ENCODE data around the gene MARK1.

Gene MARK1

DNA sequence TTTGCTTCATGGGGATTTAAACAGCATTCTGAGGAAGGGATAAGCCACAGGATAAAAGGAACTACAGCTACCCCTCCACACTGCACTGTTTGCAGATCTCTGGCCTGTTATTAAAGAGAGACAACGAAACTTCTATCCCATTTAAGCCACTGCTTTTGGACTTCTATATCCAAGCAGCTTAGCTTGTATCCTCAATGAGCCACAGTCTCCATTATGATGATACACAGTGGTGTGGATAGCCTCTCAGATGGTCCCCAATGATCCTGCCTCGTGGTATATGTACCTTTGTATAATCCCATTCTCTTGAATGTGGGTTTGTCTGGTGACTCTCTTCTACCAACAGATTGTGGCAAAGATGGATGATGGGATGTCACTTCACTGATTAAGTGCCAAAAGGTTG is 36.0 kb upstream of the MARK1 start:
- TF ChIP-seq ZNF221 (tag by site-specific recombination; IDR thresholded peaks at IDR 0.05; ENCODE audit: borderline replicate concordance) (no peak), ZNF747 (tag by site-specific recombination; IDR thresholded peaks at IDR 0.05) (no peak), ZNF426 (tag by site-specific recombination; IDR thresholded peaks at IDR 0.05) (no peak), ZNF555 (tag by site-specific recombination; conservative IDR thresholded peaks at IDR 0.05) (no peak), ZNF423 (tag by site-specific recombination; IDR thresholded peaks at IDR 0.05) (no peak), SP2 (tag by site-specific recombination; IDR thresholded peaks at IDR 0.05) (no peak), ZNF266 (tag by site-specific recombination; IDR thresholded peaks at IDR 0.05; ENCODE audit: low read depth) (no peak), YY2 (tag by site-specific recombination; IDR thresholded peaks at IDR 0.05) (no peak), ZFHX2 (tag by site-specific recombination; conservative IDR thresholded peaks at IDR 0.05) (no peak), BCL11A (tag by site-specific recombination; IDR thresholded peaks at IDR 0.05; ENCODE audit: low read depth) (no peak), ZBTB6 (tag by site-specific recombination; IDR thresholded peaks at IDR 0.05) (no peak), ZNF621 (tag by site-specific recombination; IDR thresholded peaks at IDR 0.05) (no peak), ZNF704 (tag by site-specific recombination; IDR thresholded peaks at IDR 0.05) (no peak), ZNF521 (tag by site-specific recombination; IDR thresholded peaks at IDR 0.05) (no peak), ZNF473 (tag by site-specific recombination; IDR thresholded peaks at IDR 0.05) (no peak), ZNF707 (tag by site-specific recombination; IDR thresholded peaks at IDR 0.05) (no peak), ZNF133 (tag by site-specific recombination; IDR thresholded peaks at IDR 0.05) (no peak), ZNF768 (tag by site-specific recombination; IDR thresholded peaks at IDR 0.05) (no peak)
- TF ChIP-seq, protein P1, sequence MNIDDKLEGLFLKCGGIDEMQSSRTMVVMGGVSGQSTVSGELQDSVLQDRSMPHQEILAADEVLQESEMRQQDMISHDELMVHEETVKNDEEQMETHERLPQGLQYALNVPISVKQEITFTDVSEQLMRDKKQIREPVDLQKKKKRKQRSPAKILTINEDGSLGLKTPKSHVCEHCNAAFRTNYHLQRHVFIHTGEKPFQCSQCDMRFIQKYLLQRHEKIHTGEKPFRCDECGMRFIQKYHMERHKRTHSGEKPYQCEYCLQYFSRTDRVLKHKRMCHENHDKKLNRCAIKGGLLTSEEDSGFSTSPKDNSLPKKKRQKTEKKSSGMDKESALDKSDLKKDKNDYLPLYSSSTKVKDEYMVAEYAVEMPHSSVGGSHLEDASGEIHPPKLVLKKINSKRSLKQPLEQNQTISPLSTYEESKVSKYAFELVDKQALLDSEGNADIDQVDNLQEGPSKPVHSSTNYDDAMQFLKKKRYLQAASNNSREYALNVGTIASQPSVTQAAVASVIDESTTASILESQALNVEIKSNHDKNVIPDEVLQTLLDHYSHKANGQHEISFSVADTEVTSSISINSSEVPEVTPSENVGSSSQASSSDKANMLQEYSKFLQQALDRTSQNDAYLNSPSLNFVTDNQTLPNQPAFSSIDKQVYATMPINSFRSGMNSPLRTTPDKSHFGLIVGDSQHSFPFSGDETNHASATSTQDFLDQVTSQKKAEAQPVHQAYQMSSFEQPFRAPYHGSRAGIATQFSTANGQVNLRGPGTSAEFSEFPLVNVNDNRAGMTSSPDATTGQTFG (tag by site-specific recombination; IDR thresholded peaks at IDR 0.05; ENCODE audit: borderline replicate concordance) = no peak
- Histone ChIP-seq H3K36me3 (ENCODE audit: control insufficient read depth in 2 of 2, insufficient read depth in 1 of 2, low read length in 2 of 2) (no peaks in the 10 kb centered on the region), H3K9me3 (ENCODE audit: control insufficient read depth, insufficient read depth, low read depth, low read length) (no peaks in the 10 kb centered on the region), H3K4me1 (ENCODE audit: control insufficient read depth, insufficient read depth, low read length) (no peaks in the 10 kb centered on the region), H3K4me3 (ENCODE audit: low read depth, low read length) (no peak overlapping the region), H3K27ac (ENCODE audit: extremely low read depth, low read depth, low read length) (no peak overlapping the region)
- POLR2A ChIA-PET = no interaction called here
- CTCF ChIA-PET = no interaction called here

DNA sequence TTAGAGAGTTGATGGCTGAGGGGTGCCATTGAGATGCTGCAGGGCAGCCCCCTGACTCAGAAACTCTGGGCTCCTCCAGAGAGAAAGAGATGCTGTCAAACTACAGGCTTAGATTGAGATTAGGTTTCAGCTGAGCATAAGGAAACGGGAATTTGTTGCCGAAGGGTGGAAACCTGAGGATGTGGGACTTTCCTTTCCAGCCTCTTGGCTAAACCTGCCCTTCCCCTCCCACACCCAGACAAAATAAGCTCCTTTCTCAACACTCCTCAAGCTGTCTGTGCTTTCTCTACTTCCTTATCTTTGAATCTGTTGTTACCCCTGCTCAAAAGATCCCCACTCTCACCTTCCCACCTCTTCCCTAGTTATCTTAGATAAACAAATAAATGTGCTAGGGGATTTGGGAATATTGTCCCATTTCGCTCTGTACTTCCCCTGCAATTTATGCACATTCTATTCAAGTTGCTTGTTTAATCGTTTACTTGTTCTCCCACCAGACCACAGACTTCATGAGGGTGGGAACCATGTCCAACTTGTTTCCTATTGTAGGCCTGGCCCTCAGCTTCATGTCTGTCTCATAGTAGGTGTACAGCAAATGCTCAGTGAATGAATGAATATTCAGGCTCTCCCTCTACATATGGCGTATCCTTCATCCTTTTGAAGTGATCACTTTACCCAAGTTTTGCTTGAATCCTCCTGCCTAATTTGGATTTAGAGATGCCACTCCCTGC is 30.6 kb upstream of the MARK1 start:
- POLR2A ChIA-PET = no interaction called here
- Histone ChIP-seq H3K27ac (ENCODE audit: extremely low read depth, low read depth, low read length) (no peak overlapping the region), H3K4me3 (ENCODE audit: low read depth, low read length) (no peak overlapping the region), H3K36me3 (ENCODE audit: control insufficient read depth in 2 of 2, insufficient read depth in 1 of 2, low read length in 2 of 2) (no peaks in the 10 kb centered on the region), H3K4me1 (ENCODE audit: control insufficient read depth, insufficient read depth, low read length) (no peaks in the 10 kb centered on the region), H3K9me3 (ENCODE audit: control insufficient read depth, insufficient read depth, low read depth, low read length) (no peaks in the 10 kb centered on the region)
- CTCF ChIA-PET = no interaction called here
- TF ChIP-seq ZBTB49 (tag by site-specific recombination; IDR thresholded peaks at IDR 0.05; ENCODE audit: low read depth) (no peak), ZFHX2 (tag by site-specific recombination; conservative IDR thresholded peaks at IDR 0.05) (peak; percentile 62; the same call in 1 of the 2 replicates), ZNF48 (tag by site-specific recombination; IDR thresholded peaks at IDR 0.05) (no peak), AEBP2 (tag by site-specific recombination; IDR thresholded peaks at IDR 0.05; ENCODE audit: borderline replicate concordance) (no peak)
- TF ChIP-seq, protein P2, sequence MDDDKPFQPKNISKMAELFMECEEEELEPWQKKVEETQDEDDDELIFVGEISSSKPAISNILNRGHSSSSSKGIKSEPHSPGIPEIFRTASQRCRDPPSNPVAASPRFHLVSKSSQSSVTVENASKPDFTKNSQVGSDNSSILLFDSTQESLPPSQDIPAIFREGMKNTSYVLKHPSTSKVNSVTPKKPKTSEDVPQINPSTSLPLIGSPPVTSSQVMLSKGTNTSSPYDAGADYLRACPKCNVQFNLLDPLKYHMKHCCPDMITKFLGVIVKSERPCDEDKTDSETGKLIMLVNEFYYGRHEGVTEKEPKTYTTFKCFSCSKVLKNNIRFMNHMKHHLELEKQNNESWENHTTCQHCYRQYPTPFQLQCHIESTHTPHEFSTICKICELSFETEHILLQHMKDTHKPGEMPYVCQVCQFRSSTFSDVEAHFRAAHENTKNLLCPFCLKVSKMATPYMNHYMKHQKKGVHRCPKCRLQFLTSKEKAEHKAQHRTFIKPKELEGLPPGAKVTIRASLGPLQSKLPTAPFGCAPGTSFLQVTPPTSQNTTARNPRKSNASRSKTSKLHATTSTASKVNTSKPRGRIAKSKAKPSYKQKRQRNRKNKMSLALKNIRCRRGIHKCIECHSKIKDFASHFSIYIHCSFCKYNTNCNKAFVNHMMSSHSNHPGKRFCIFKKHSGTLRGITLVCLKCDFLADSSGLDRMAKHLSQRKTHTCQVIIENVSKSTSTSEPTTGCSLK (tag by site-specific recombination; IDR thresholded peaks at IDR 0.05) = no peak

Measured in HEK293 (cell line).